Nephron (organoid): ENCODE measurements around the gene DDO.
A peak's percentile ranks its signal among the peaks of the same experiment; 100 is the strongest.

Experiments used
- H3K27ac Mint-ChIP-seq, 3 experiments: 2 replicates each; pipeline ENCODE4 v1.8.0; 2020; ENCODE audit warnings: mixed read lengths in 3 of 3, mild to moderate bottlenecking in 2 of 3, moderate library complexity in 1 of 3
- H3K27me3 Mint-ChIP-seq: 2 replicates; pipeline ENCODE4 v1.8.0; 2021; ENCODE audit warnings: low read depth, mild to moderate bottlenecking, moderate library complexity, mixed read lengths
- H3K36me3 Mint-ChIP-seq: 2 replicates; pipeline ENCODE4 v1.8.0; 2020; ENCODE audit warnings: low read depth, mixed read lengths
- H3K4me1 Mint-ChIP-seq: 2 replicates; pipeline ENCODE4 v1.8.0; 2020; ENCODE audit warnings: mixed read lengths
- H3K4me3 Mint-ChIP-seq, 3 experiments: 2 replicates each; pipeline ENCODE4 v1.8.0; 2020; ENCODE audit warnings: mild to moderate bottlenecking in 3 of 3, mixed read lengths in 3 of 3, moderate library complexity in 2 of 3
- H3K9me3 Mint-ChIP-seq: 2 replicates; pipeline ENCODE4 v1.8.0; 2020; ENCODE audit warnings: mixed read lengths
- CTCF ChIP-seq, 3 experiments: fragments of 200-600 bp; sonication (generic); IDR thresholded peaks; one replicate each; pipeline ENCODE4 v1.5.0; 2021; ENCODE audit warnings: antibody characterized with exemption in 3 of 3; ENCODE audit not compliant: unreplicated experiment in 3 of 3

Gene DDO

GRCh38 chr6:110425816-110426215 lies 10.4 kb upstream of the DDO start:
- Mint-ChIP-seq H3K4me1 (peaks cover 14% of the 10 kb centered on the region), H3K27ac (peak overlapping the region; percentile 45 to 93 (median 74)), H3K4me3 (no peak overlapping the region), H3K27me3 (peaks cover 20% of the 10 kb centered on the region), H3K36me3 (no peaks in the 10 kb centered on the region), H3K9me3 (no peaks in the 10 kb centered on the region)
- no peak for TF ChIP-seq CTCF (IDR thresholded peaks at IDR 0.05; ENCODE audit: unreplicated experiment in 3 of 3)

- Mint-ChIP-seq H3K27ac (no peak overlapping the region), H3K4me3 (no peak overlapping the region), H3K36me3 (no peaks in the 10 kb centered on the region), H3K4me1 (peaks cover 14% of the 10 kb centered on the region), H3K9me3 (no peaks in the 10 kb centered on the region), H3K27me3 (peaks cover 16% of the 10 kb centered on the region)
- no peak for TF ChIP-seq CTCF (IDR thresholded peaks at IDR 0.05; ENCODE audit: unreplicated experiment in 3 of 3)
Measured at GRCh38 chr6:110422444-110422822, 7.1 kb upstream of the DDO start.

GRCh38 chr6:110421749-110422443 lies 6.5 kb upstream of the DDO start:
- TF ChIP-seq CTCF (IDR thresholded peaks at IDR 0.05; ENCODE audit: unreplicated experiment in 3 of 3): no peak
- H3K27ac Mint-ChIP-seq: no peak overlapping the region
- H3K36me3 Mint-ChIP-seq: no peaks in the 10 kb centered on the region
- no peaks in the 10 kb centered on the region for H3K9me3 Mint-ChIP-seq
- peaks cover 14% of the 10 kb centered on the region for H3K4me1 Mint-ChIP-seq
- H3K4me3 Mint-ChIP-seq: no peak overlapping the region
- peaks cover 16% of the 10 kb centered on the region for H3K27me3 Mint-ChIP-seq

- Mint-ChIP-seq H3K4me3 (peak overlapping the region in 1 of 3 experiments; percentile 28), H3K36me3 (no peaks in the 10 kb centered on the region), H3K27me3 (peaks cover 8% of the 10 kb centered on the region), H3K27ac (peak overlapping the region; percentile 91 to 99 (median 93)), H3K4me1 (peaks cover 20% of the 10 kb centered on the region), H3K9me3 (no peaks in the 10 kb centered on the region)
- TF ChIP-seq CTCF (IDR thresholded peaks at IDR 0.05; ENCODE audit: unreplicated experiment in 3 of 3): no peak
Measured at GRCh38 chr6:110419028-110419739, 3.8 kb upstream of the DDO start.

GRCh38 chr6:110418594-110418993 lies 3.2 kb upstream of the DDO start:
- Mint-ChIP-seq H3K27me3 (peaks cover 5% of the 10 kb centered on the region), H3K4me1 (peaks cover 17% of the 10 kb centered on the region), H3K36me3 (no peaks in the 10 kb centered on the region), H3K27ac (peak overlapping the region; percentile 91 to 99 (median 93)), H3K9me3 (no peaks in the 10 kb centered on the region), H3K4me3 (no peak overlapping the region)
- no peak for TF ChIP-seq CTCF (IDR thresholded peaks at IDR 0.05; ENCODE audit: unreplicated experiment in 3 of 3)
